ENCODE results near the gene TMEM247.

TMEM247 gene

DNA sequence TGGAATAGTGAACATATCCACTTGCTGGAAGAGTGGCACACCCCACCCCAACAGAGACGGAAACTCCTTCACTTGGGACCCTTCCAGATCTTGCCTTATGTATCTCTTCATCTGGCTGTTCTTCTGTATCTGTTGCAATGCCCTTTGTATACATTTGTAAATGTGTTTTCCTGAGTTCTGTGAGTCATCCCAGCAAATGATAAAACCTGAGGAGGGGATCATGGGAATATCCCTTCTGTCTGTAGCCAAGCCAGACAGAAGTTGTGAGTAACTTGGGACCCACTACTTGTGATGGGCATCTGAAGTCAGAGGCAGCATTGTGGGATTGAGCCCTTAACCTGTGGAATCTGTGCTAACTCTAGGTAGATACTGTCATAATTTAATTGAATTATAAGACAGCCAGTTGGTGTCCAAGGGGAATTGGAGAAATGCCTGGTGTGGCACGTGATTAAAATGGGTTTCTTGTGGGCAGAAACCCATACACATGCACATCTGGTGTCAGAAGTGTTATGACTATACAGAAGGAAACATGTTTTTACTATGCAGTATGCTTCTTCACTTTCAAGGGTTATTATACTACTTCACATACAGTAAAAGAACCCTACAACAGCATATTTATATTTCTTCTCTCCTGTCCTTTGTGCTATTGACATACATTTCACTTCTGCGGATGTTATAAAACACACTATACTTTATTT is 32.3 kb upstream of the TMEM247 start:
- peaks cover 27% of the 10 kb centered on the region for H3K27me3 Mint-ChIP-seq (ENCODE audit: low read depth)
- no peaks in the 10 kb centered on the region for H3K4me1 Mint-ChIP-seq (ENCODE audit: low read depth)
- H3K4me3 Mint-ChIP-seq: no peak overlapping the region
- peaks cover 9% of the 10 kb centered on the region for H3K9me3 Mint-ChIP-seq
- no peak overlapping the region for H3K27ac Mint-ChIP-seq
- no peaks in the 10 kb centered on the region for H3K36me3 Mint-ChIP-seq (ENCODE audit: low read depth)

DNA sequence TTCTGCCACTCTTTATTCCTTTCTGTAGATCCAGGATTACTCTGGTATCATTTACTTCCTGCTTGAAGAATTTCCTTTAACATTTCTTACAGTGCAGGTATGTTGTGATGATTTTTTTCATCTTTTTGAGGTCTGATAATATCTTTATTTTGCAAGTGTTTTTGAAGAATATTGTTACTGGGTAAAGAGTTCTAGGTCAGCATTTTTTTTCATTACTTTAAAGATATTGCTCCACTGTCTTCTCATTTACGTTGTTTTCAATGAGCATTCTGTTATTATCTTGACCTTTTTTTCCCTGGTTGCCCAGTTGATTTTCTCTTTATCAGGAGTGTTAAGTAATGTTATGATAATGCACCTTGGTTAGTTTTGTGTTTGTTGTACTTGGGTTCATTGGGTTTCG is 31.7 kb upstream of the TMEM247 start:
- H3K4me1 Mint-ChIP-seq (ENCODE audit: low read depth): no peaks in the 10 kb centered on the region
- peaks cover 9% of the 10 kb centered on the region for H3K9me3 Mint-ChIP-seq
- no peaks in the 10 kb centered on the region for H3K36me3 Mint-ChIP-seq (ENCODE audit: low read depth)
- no peak overlapping the region for H3K27ac Mint-ChIP-seq
- H3K4me3 Mint-ChIP-seq: no peak overlapping the region
- peaks cover 27% of the 10 kb centered on the region for H3K27me3 Mint-ChIP-seq (ENCODE audit: low read depth)

DNA sequence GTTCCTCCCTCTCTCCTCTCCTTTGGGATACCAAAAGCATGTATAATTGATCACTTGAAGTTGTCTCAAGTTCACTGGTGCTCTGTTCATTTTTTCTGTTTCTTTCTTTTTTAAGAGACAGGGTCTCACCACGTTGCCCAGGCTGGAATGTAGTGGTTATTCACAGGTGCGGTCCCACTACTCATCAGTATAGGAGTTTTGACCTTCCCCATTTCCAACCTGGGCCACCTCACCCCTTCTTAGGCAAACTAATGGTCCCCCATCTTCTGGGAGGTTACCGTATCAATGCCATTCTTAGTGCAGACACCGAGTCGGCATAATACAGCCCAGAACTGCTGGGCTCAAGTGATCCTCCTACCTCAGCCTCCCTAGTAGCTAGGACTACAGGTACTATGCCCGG is 31.3 kb upstream of the TMEM247 start:
- Mint-ChIP-seq H3K4me3 (no peak overlapping the region), H3K9me3 (peaks cover 9% of the 10 kb centered on the region), H3K27me3 (ENCODE audit: low read depth) (peaks cover 27% of the 10 kb centered on the region), H3K4me1 (ENCODE audit: low read depth) (no peaks in the 10 kb centered on the region), H3K36me3 (ENCODE audit: low read depth) (no peaks in the 10 kb centered on the region), H3K27ac (no peak overlapping the region)

DNA sequence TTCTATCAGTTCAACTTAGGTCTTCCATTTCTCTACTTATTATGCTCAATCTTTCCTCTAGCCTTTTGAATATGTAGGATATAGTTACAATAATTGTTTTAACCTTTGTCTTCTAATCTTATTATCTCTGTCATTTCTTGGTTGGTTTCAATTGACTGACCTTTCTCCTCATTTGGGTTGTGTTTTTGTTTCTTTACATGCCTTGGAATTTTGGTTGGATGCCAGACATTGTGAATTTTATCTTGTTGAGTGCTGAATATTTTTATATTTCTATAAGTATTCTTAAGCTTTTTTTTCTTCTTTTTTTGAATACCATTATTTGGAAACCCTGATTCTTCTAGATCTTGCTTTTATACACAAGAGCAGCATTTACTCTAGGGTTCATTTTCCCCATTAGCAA is 30.7 kb upstream of the TMEM247 start:
- Mint-ChIP-seq H3K4me1 (ENCODE audit: low read depth) (no peaks in the 10 kb centered on the region), H3K27me3 (ENCODE audit: low read depth) (peaks cover 30% of the 10 kb centered on the region), H3K9me3 (peaks cover 9% of the 10 kb centered on the region), H3K27ac (no peak overlapping the region), H3K36me3 (ENCODE audit: low read depth) (no peaks in the 10 kb centered on the region), H3K4me3 (no peak overlapping the region)

DNA sequence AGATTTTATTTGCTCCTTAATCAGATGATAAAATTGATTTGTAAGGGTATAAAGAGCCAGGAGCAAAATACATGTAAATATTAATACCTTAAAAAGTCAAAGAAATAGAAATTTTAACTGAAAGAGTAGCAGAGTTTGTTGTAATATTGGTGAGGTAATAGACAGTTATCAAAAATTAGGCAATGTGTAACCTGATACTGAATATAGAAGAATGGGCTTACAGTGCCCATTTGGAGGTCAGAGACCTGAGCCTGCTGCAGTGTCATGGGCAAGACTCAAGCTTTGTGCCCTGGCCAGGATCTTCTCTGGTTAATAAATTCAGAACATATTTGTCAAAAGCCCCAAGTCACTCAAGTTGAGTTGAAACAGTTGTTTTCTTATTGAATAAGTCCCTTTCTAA is 29.7 kb upstream of the TMEM247 start:
- no peaks in the 10 kb centered on the region for H3K4me1 Mint-ChIP-seq (ENCODE audit: low read depth)
- no peak overlapping the region for H3K4me3 Mint-ChIP-seq
- H3K27me3 Mint-ChIP-seq (ENCODE audit: low read depth): peaks cover 32% of the 10 kb centered on the region
- no peak overlapping the region for H3K27ac Mint-ChIP-seq
- H3K9me3 Mint-ChIP-seq: peaks cover 9% of the 10 kb centered on the region
- no peaks in the 10 kb centered on the region for H3K36me3 Mint-ChIP-seq (ENCODE audit: low read depth)

DNA sequence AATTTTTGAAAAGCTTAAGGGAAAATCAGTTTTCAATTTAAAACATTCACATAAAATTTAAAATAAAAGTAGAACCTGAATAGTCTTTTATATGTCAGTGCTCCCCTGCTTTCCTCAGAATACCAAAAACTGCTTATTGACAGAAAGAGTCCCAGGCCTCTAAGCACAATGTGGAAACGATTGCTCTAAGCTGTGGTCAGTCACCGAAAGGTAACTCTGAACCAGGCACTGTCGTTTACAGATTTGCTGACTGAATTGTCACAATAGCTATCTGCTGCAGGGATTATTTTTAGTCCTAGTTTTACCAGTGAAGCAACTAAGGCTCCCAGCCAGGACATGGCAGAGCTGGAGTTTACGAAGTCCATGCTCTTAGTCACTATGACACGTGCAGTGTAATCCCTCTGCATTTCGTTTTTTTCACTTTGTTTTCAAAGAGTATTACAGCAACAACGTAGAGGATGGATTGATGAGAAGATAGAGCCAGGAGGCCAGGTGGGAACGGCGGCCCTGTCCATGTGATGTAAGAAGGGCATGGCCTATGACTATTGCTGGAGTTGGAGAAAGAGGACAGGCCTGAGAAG is 28.1 kb upstream of the TMEM247 start:
- H3K9me3 Mint-ChIP-seq: no peaks in the 10 kb centered on the region
- no peak overlapping the region for H3K27ac Mint-ChIP-seq
- H3K4me1 Mint-ChIP-seq (ENCODE audit: low read depth): no peaks in the 10 kb centered on the region
- peaks cover 34% of the 10 kb centered on the region for H3K27me3 Mint-ChIP-seq (ENCODE audit: low read depth)
- H3K36me3 Mint-ChIP-seq (ENCODE audit: low read depth): no peaks in the 10 kb centered on the region
- no peak overlapping the region for H3K4me3 Mint-ChIP-seq

DNA sequence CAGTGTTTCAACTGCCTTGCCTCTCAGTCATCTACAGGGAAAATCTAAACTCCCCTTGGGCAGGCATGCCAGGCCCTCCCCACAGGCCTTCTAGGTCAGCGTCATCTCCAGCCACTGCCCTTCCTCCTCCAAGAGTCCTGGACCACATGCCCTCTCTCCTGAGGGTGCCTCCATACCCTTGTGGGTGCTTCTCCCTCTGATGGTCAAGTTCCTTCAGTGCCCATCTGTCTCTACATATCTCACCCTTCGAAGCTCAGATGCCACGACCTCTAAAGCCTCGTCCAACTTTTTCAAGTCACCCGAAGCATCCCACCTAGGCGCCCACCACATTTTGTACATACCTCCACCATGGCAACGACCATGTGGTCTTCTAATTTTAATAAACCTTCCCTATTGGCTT is 22.6 kb upstream of the TMEM247 start:
- no peaks in the 10 kb centered on the region for H3K36me3 Mint-ChIP-seq (ENCODE audit: low read depth)
- no peaks in the 10 kb centered on the region for H3K9me3 Mint-ChIP-seq
- peaks cover 20% of the 10 kb centered on the region for H3K27me3 Mint-ChIP-seq (ENCODE audit: low read depth)
- no peak overlapping the region for H3K27ac Mint-ChIP-seq
- no peak overlapping the region for H3K4me3 Mint-ChIP-seq
- H3K4me1 Mint-ChIP-seq (ENCODE audit: low read depth): peaks cover 3% of the 10 kb centered on the region

DNA sequence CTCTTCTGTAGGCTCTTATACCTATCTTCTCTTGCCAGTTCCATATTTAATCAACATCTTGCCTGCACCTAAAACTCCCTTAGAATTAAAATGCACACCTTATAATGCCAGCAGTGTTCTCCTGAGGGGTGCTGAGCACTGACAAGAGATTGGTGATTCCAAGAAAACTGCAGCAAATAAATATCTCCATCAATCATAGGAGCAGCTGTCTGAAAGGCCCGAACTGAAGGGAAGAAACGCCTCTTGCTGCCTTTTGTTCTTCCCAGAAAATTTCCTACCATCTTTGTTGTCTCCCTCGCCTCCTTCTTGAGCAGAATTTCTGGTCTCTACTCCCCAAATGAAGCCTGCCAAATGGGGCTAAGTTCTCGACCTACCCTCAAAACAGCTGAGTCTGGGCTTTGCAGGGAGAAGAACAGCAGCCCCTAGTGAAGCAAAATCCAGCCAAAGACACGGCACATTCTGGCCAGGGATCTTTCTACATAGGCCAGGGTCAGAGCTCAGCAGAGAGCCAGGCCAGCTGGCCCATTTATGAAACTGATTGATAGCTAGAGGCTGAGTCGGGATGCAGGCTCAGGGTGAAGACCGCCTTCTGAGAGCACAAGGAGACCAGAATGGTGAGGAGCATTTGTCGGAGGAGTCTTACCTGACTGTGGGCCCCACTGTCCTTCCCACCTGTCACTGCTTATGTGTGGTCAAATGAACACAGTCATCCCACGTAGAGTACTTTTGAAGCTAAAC is 20.4 kb upstream of the TMEM247 start:
- peaks cover 6% of the 10 kb centered on the region for H3K4me1 Mint-ChIP-seq (ENCODE audit: low read depth)
- H3K27me3 Mint-ChIP-seq (ENCODE audit: low read depth): peaks cover 14% of the 10 kb centered on the region
- H3K27ac Mint-ChIP-seq: no peak overlapping the region
- no peaks in the 10 kb centered on the region for H3K36me3 Mint-ChIP-seq (ENCODE audit: low read depth)
- no peak overlapping the region for H3K4me3 Mint-ChIP-seq
- no peaks in the 10 kb centered on the region for H3K9me3 Mint-ChIP-seq

DNA sequence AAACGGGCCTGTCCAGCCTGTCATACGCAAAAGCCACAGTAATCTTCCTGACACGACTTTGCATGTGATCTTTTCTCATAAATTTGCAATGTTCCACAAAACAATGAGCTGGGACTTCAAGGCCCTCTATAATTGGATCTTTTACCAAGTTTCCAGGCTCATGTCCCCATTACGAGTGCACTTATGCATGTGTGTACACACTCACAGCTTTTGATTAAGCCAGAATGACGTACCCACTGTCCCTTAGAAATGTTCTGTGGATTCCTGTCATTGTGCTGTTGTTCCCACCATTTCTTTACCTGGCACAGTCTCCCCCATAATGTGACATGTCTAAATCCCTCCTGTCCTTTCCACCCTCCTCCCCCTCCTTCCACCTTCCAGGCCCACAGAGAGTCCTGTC is 19.7 kb upstream of the TMEM247 start:
- peaks cover 6% of the 10 kb centered on the region for H3K4me1 Mint-ChIP-seq (ENCODE audit: low read depth)
- peaks cover 9% of the 10 kb centered on the region for H3K27me3 Mint-ChIP-seq (ENCODE audit: low read depth)
- H3K4me3 Mint-ChIP-seq: no peak overlapping the region
- H3K27ac Mint-ChIP-seq: no peak overlapping the region
- no peaks in the 10 kb centered on the region for H3K36me3 Mint-ChIP-seq (ENCODE audit: low read depth)
- no peaks in the 10 kb centered on the region for H3K9me3 Mint-ChIP-seq

DNA sequence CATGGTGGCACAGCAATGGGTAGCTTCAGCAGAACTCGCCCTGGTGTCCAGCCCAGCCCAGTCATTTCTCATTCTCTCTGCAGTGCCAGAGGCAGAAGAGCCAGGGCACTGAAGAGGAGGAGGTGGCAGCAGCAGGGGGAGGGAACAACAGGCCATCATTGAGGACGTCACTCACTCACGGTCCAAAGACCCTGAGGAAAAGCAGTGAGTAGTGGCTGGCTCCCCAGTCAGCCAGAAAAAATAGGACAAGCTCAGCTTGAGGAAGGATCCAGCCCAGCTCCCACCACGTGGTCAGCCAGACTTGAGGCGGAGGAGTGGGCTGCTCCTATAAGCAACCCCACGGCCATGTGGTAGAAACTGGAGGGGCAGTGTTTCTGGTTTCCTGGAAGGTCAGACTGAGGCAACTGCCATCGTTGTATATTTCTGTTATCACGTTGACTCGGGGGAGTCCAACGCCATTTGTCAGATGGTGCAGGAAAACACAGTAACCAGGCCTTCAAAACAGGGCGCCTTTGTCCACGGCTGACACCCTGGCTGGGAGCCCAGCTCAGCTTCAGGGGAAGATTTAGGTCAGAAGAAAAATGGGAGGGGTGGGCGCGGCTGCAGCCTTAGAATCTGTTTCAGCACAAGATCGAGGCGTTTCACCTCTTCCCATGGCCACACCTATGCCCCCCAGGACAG is 19.0 kb upstream of the TMEM247 start:
- Mint-ChIP-seq H3K36me3 (ENCODE audit: low read depth) (no peaks in the 10 kb centered on the region), H3K9me3 (no peaks in the 10 kb centered on the region), H3K27ac (no peak overlapping the region), H3K4me1 (ENCODE audit: low read depth) (peaks cover 6% of the 10 kb centered on the region), H3K4me3 (no peak overlapping the region), H3K27me3 (ENCODE audit: low read depth) (peaks cover 7% of the 10 kb centered on the region)

DNA sequence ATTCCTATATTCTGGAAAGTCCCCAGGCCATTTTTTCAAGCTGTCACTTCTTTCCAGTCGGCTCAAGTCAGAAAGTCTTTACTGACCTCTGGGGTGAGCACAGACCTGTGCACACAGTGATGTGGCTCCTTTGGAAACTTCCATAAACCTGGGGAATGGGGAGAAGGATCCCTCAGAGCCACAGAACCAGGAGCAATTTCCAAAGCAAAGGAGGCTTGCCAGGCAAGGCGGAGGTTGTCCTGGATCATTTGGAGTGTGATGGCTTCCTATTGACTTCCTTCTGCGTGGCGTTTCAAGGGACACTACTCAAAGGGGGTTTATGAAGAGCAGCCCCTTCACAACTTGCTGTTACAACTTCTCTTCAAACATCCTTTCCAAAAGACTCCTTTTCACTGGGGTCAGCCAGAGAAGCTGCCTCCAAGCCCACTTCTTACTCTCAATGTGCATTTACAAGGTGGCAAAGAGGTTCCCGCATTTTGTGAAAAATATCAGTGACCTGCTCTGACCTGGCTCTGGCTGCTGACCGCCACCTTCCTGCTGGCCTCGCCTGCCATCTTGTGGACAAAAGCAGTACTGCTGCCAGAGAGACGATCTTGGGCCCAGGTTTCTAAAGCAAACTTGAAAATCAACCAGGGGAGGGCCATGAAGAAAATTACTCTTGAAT is 18.2 kb upstream of the TMEM247 start:
- Mint-ChIP-seq H3K9me3 (no peaks in the 10 kb centered on the region), H3K27me3 (ENCODE audit: low read depth) (peaks cover 7% of the 10 kb centered on the region), H3K4me3 (no peak overlapping the region), H3K4me1 (ENCODE audit: low read depth) (peaks cover 6% of the 10 kb centered on the region), H3K27ac (no peak overlapping the region), H3K36me3 (ENCODE audit: low read depth) (no peaks in the 10 kb centered on the region)

DNA sequence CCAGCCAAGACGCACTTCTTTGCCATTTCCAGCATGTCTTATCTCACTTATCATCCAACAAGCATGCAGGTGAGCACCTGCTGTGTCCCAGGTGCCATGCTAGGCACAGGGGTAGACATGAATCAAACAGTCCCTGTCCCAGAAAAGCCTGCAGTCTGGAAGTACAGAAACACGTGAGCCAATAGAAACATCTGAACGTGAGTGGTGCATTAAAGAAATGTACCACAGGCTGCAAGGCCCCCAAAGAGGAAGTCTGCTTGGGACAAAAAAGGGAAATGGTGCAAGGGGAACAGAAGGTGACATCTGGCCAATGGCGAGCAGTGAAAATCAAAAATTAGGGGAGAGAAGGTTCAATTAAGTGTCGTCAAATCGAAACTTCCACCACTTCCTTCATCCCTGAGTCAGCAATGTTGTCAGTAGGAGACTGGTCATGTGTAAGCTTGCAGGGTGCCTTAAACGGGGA is 17.6 kb upstream of the TMEM247 start:
- H3K4me1 Mint-ChIP-seq (ENCODE audit: low read depth): peaks cover 6% of the 10 kb centered on the region
- H3K27ac Mint-ChIP-seq: no peak overlapping the region
- H3K27me3 Mint-ChIP-seq (ENCODE audit: low read depth): peaks cover 2% of the 10 kb centered on the region
- no peaks in the 10 kb centered on the region for H3K36me3 Mint-ChIP-seq (ENCODE audit: low read depth)
- H3K4me3 Mint-ChIP-seq: no peak overlapping the region
- H3K9me3 Mint-ChIP-seq: no peaks in the 10 kb centered on the region

DNA sequence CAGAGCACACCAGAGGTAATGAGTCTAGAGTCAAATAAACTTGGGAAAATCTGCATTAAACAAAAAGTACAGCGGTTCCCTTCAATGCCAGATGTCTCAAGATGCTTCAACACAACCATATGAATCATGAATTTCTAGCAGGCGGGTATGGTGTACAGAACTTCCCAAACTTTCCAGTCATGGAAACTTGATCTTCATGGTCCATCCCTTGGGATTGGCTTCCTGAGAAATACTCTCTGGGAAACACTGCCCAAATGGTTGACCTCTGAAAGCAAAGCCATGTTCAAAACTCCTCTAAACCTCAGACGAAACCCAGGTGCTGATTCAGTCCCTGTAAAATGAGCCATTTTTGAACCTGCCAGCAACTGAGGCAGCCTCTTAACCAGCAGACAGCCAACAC is 16.4 kb upstream of the TMEM247 start:
- H3K27ac Mint-ChIP-seq: no peak overlapping the region

DNA sequence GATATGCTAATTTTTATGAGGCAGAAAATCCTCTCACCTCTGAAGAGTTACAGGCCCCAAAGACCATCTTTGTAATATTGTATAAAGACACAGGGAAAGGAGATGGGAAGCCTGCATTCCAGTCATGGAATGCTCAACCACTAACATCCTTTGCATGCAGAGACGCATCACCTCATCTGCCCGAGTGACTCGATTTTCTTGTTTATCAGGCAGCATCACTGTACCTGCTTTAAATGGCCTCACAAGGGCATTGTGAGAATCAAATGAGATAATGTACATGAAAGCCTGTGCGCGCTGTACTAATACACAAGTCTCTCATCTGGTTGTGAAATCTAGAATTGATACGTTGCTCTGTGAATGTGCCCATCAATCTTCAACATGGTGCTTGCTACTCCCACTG is 10.2 kb upstream of the TMEM247 start:
- no peaks in the 10 kb centered on the region for H3K36me3 Mint-ChIP-seq (ENCODE audit: low read depth)
- H3K27me3 Mint-ChIP-seq (ENCODE audit: low read depth): peaks cover 16% of the 10 kb centered on the region

More for the DNA sequence above, 16.4 kb upstream of the TMEM247 start:
- Mint-ChIP-seq H3K4me3 (no peak overlapping the region), H3K4me1 (ENCODE audit: low read depth) (peaks cover 6% of the 10 kb centered on the region), H3K27me3 (ENCODE audit: low read depth) (no peaks in the 10 kb centered on the region), H3K36me3 (ENCODE audit: low read depth) (no peaks in the 10 kb centered on the region), H3K9me3 (no peaks in the 10 kb centered on the region)

More for the DNA sequence above, 10.2 kb upstream of the TMEM247 start:
- H3K4me1 Mint-ChIP-seq (ENCODE audit: low read depth): no peaks in the 10 kb centered on the region
- H3K27ac Mint-ChIP-seq: no peak overlapping the region
- H3K4me3 Mint-ChIP-seq: no peak overlapping the region
- no peaks in the 10 kb centered on the region for H3K9me3 Mint-ChIP-seq
